Measurements from ENCODE around the gene PPP1R27. TPM values are rescaled to one million over a fixed set of nuclear protein-coding genes. Genes with fewer than 3 reads are reported as not detected.

The PPP1R27 gene
- total and polyA plus RNA-seq, 9 of the 15 experiments (the other 6 are each of a cell fraction or from before 2014, with no cell fraction given): 0.29 to 6.9 (median 1.5) TPM; not detected in 2

DNA sequence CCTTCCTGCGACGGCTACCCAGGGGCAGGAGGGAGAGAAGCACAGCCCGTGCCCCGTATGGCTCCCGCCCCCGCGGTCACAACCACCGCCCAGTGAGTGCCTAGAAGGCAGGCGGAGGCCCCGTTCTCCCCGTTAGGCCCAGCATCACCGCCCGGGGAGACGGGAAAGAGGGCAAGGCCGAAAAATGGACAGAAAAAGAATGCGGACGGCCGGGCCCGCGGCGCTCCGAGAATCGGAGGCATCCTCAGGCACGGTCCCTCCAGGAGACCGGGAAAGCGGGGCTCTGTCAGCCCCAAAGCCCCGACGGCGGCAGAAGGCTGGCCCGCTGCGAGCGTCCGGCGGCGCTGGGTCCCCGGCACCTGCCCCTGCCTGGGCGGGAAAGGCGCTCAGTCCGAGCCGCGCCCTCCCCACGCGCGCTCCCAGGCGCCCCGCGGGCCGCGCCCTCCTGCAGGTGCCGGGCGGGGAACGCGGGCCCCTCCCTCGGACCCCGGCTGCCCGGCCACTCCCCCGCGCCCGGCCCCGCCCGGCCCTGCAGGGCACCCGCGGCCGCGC is 2.2 kb downstream of the PPP1R27 start (continued):
- TF ChIP-seq NFRKB (IDR thresholded peaks at IDR 0.05; ENCODE audit: low read depth) (peak; percentile 45; the same call in 1 of the 2 replicates), TBL1XR1 (IDR thresholded peaks at IDR 0.05; ENCODE audit: low read length in 2 of 2) (no peak), XRCC5 (IDR thresholded peaks at IDR 0.05; ENCODE audit: low read depth, low read length) (no peak), MCM5 (IDR thresholded peaks at IDR 0.05; ENCODE audit: low read depth) (no peak), TAF7 (tag; IDR thresholded peaks at IDR 0.05) (no peak), KAT7 (CRISPR knock-in tag; IDR thresholded peaks at IDR 0.05; ENCODE audit: borderline replicate concordance) (peak; percentile 4; the same call in 1 of the 2 replicates), MAX (CRISPR knock-in tag; IDR thresholded peaks at IDR 0.05) (0 out of 2 replicates have a peak, but pooled peaks have one; percentile 17), ARNT (IDR thresholded peaks at IDR 0.05) (no peak), ZNF324 (CRISPR knock-in tag; IDR thresholded peaks at IDR 0.05) (no peak), ZNF507 (tag; conservative IDR thresholded peaks at IDR 0.05) (no peak), NFE2L1 (tag; IDR thresholded peaks at IDR 0.05; ENCODE audit: borderline replicate concordance, low read depth) (no peak), PTRF (tag; IDR thresholded peaks at IDR 0.05) (no peak), MAFF (IDR thresholded peaks at IDR 0.05; ENCODE audit: low read length) (no peak), PRDM10 (IDR thresholded peaks at IDR 0.05; ENCODE audit: partially characterized antibody) (no peak), PTTG1 (tag; IDR thresholded peaks at IDR 0.05; ENCODE audit: low read depth) (no peak), E2F1 (CRISPR knock-in tag; IDR thresholded peaks at IDR 0.05) (peak; percentile 42; the same call in 1 of the 2 replicates), SAP30 (IDR thresholded peaks at IDR 0.05; ENCODE audit: borderline replicate concordance, insufficient read depth, low read depth, low read length, poor library complexity, severe bottlenecking) (peak; percentile 39), ZNF224 (CRISPR knock-in tag; IDR thresholded peaks at IDR 0.05) (no peak), ZNF12 (CRISPR knock-in tag; IDR thresholded peaks at IDR 0.05) (no peak)
- TF ChIP-seq, protein P1, sequence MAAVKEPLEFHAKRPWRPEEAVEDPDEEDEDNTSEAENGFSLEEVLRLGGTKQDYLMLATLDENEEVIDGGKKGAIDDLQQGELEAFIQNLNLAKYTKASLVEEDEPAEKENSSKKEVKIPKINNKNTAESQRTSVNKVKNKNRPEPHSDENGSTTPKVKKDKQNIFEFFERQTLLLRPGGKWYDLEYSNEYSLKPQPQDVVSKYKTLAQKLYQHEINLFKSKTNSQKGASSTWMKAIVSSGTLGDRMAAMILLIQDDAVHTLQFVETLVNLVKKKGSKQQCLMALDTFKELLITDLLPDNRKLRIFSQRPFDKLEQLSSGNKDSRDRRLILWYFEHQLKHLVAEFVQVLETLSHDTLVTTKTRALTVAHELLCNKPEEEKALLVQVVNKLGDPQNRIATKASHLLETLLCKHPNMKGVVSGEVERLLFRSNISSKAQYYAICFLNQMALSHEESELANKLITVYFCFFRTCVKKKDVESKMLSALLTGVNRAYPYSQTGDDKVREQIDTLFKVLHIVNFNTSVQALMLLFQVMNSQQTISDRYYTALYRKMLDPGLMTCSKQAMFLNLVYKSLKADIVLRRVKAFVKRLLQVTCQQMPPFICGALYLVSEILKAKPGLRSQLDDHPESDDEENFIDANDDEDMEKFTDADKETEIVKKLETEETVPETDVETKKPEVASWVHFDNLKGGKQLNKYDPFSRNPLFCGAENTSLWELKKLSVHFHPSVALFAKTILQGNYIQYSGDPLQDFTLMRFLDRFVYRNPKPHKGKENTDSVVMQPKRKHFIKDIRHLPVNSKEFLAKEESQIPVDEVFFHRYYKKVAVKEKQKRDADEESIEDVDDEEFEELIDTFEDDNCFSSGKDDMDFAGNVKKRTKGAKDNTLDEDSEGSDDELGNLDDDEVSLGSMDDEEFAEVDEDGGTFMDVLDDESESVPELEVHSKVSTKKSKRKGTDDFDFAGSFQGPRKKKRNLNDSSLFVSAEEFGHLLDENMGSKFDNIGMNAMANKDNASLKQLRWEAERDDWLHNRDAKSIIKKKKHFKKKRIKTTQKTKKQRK (IDR thresholded peaks at IDR 0.05; ENCODE audit: borderline replicate concordance, low read depth, low read length): no peak
